Keratinocyte (primary cell): ENCODE measurements around the gene SF3B2. TPM values are rescaled to one million over a fixed set of nuclear protein-coding genes. Genes with fewer than 3 reads are reported as not detected.

Source experiments
- DNase-seq: peaks from one replicate; pipeline ENCODE4 v3.0.0-alpha.2; 2011; ENCODE audit warnings: low read depth, missing footprints, low spot score
- FAIRE-seq: peaks from 2 replicates; lab custom pipeline; 2011; peaks lifted over from hg19 to GRCh38; lab: Jason Lieb, UNC
- H2AFZ ChIP-seq: 2 replicates; pipeline ENCODE4 v1.6.0; 2012; ENCODE audit warnings: low read length, control low read depth, inconsistent platforms; ENCODE audit not compliant: control insufficient read depth
- H3K27ac ChIP-seq: 2 replicates; pipeline ENCODE4 v1.5.1; 2011; ENCODE audit warnings: low read length; ENCODE audit not compliant: control insufficient read depth, insufficient read depth
- H3K27me3 ChIP-seq: 3 replicates; pipeline ENCODE4 v1.6.0; 2011; ENCODE audit warnings: low read length; ENCODE audit not compliant: control insufficient read depth, insufficient read depth; ENCODE audit errors: extremely low read depth
- H3K36me3 ChIP-seq, 2 experiments: 2 replicates in 1 of 2; 3 replicates in 1 of 2; pipeline ENCODE4 v1.5.1; 2011; ENCODE audit warnings: low read length in 2 of 2, mild to moderate bottlenecking in 1 of 2; ENCODE audit not compliant: control insufficient read depth in 2 of 2, insufficient read depth in 2 of 2; ENCODE audit errors: extremely low read depth in 1 of 2
- H3K4me1 ChIP-seq: 3 replicates; pipeline ENCODE4 v1.5.1; 2011; ENCODE audit warnings: low read length; ENCODE audit not compliant: control insufficient read depth, insufficient read depth; ENCODE audit errors: extremely low read depth
- H3K4me2 ChIP-seq: 3 replicates; pipeline ENCODE4 v1.6.0; 2011; ENCODE audit warnings: low read depth, low read length; ENCODE audit not compliant: control insufficient read depth, insufficient read depth; ENCODE audit errors: extremely low read depth
- H3K4me3 ChIP-seq, 3 experiments: fragments of 200-600 bp in 1 of 3; sonication (generic) in 1 of 3; 2 replicates in 2 of 3; 3 replicates in 1 of 3; pipeline ENCODE4 v1.5.1; 2011 to 2016; ENCODE audit warnings: low read length in 3 of 3, mild to moderate bottlenecking in 3 of 3, control low read depth in 2 of 3, inconsistent platforms in 1 of 3, low read depth in 1 of 3, mixed read lengths in 1 of 3, mixed run types in 1 of 3, moderate library complexity in 1 of 3; ENCODE audit not compliant: control insufficient read depth in 2 of 3, insufficient read depth in 2 of 3; ENCODE audit errors: extremely low read depth in 1 of 3
- H3K79me2 ChIP-seq: 2 replicates; pipeline ENCODE4 v1.6.0; 2012; ENCODE audit warnings: low read length; ENCODE audit not compliant: control insufficient read depth, insufficient read depth
- H3K9ac ChIP-seq: 3 replicates; pipeline ENCODE4 v1.6.0; 2011; ENCODE audit warnings: low read length; ENCODE audit not compliant: control insufficient read depth, insufficient read depth; ENCODE audit errors: extremely low read depth
- H3K9me1 ChIP-seq: 3 replicates; pipeline ENCODE4 v1.6.0; 2011; ENCODE audit warnings: low read length; ENCODE audit not compliant: control insufficient read depth, insufficient read depth; ENCODE audit errors: extremely low read depth
- H3K9me3 ChIP-seq: 2 replicates; pipeline ENCODE4 v1.5.1; 2012; ENCODE audit warnings: low read depth, low read length; ENCODE audit not compliant: control insufficient read depth
- H4K20me1 ChIP-seq: 3 replicates; pipeline ENCODE4 v1.6.0; 2011; ENCODE audit warnings: low read length; ENCODE audit not compliant: control insufficient read depth, insufficient read depth; ENCODE audit errors: extremely low read depth
- EZH2 ChIP-seq: IDR thresholded peaks from one replicate; pipeline ENCODE4 v1.6.1; 2012; ENCODE audit warnings: inconsistent platforms, mild to moderate bottlenecking, low read length, moderate library complexity
- dilution Hi-C: fragments of 300-500 bp; cut with MboI; formaldehyde crosslinking; loops from one replicate; pipeline ENCODE4 v1.7.0; 2020; ENCODE audit warnings: low sequenced_read_pairs; ENCODE audit not compliant: extremely low pct_ligation_motif_present
- polyA minus RNA-seq, 3 experiments: library from RNA; depleted of rRNA, polyadenylated mRNA; stranded (reverse); fragments of >200 nt; gene quantifications; 1 replicate in 1 of 3; 2 replicates in 1 of 3; 3 replicates in 1 of 3; pipeline ENCODE4 v1.2.3, GENCODE V29; 2011
- polyA plus RNA-seq, 5 experiments: library from polyadenylated mRNA; depleted of rRNA in 3 of 5; stranded (reverse) in 3 of 5; stranded (forward) in 1 of 5; unstranded in 1 of 5; fragments of >200 nt; gene quantifications; 1 replicate in 1 of 5; 2 replicates in 3 of 5; 3 replicates in 1 of 5; pipeline versions ENCODE4 v1.2.1 to v1.2.3, GENCODE V29; 2011 to 2012; ENCODE audit warnings: missing spikeins in 2 of 5, low read depth in 1 of 5, low replicate concordance in 1 of 5
- TF ChIP-seq, protein P1 (sequence below), 3 experiments: IDR thresholded peaks in 1 of 3; conservative IDR thresholded peaks in 1 of 3; optimal IDR thresholded peaks in 1 of 3; 2 replicates in 2 of 3; 3 replicates in 1 of 3; pipeline versions ENCODE3 to v1.5.1; 2011; ENCODE audit warnings: low read length in 3 of 3, mild to moderate bottlenecking in 3 of 3, moderate library complexity in 2 of 3, control low read depth in 1 of 3, inconsistent platforms in 1 of 3; ENCODE audit not compliant: insufficient read depth in 2 of 3; ENCODE audit errors: extremely low read depth in 1 of 3

SF3B2 gene
- 41.9 to 121 TPM (median 73.0 TPM) in 3 replicates for polyA plus RNA-seq
- 344 TPM for polyA plus RNA-seq (2011; ENCODE audit: low read depth)
- polyA plus RNA-seq (2011; cell fraction: cytosol; rRNA removed), result 80.1 and 110 TPM in 2 replicates
- polyA plus RNA-seq (2011; cell fraction: nucleus; rRNA removed), result 118 TPM in 2 replicates
- 102 and 141 TPM in 2 replicates for polyA plus RNA-seq (2012; ENCODE audit: low replicate concordance)
- polyA minus RNA-seq, result 34.8 to 73.7 TPM (median 37.9 TPM) in 3 replicates
- 52.9 TPM for polyA minus RNA-seq (2011; cell fraction: cytosol; rRNA and poly(A)+ RNA removed)
- 27.6 and 43.1 TPM in 2 replicates for polyA minus RNA-seq (2011; cell fraction: nucleus; rRNA and poly(A)+ RNA removed)

GRCh38 chr11:66051766-66052663 is at the start of gene SF3B2:
TSS of gene SF3B2 (plus strand) at chr11:66052364. CDS start at chr11:66052385, 21 bp downstream.
- Histone ChIP-seq H4K20me1 (no peaks in the 10 kb centered on the region), H3K27ac (peak within 1 kb of the TSS; percentile 85), H3K9ac (peak within 1 kb of the TSS; percentile 94), H3K4me3 (peak within 1 kb of the TSS; percentile 66 to 98 (median 94)), H3K4me2 (peak within 1 kb of the TSS; percentile 90), H3K27me3 (peaks cover 4% of the 10 kb centered on the region), H3K79me2 (peaks cover 35% of the 10 kb centered on the region), H3K9me3 (no peaks in the 10 kb centered on the region), H3K36me3 (peaks cover 12 to 22% of the 10 kb centered on the region in 2 experiments), H2AFZ (peak within 1 kb of the TSS; percentile 93), H3K4me1 (peaks cover 17% of the 10 kb centered on the region), H3K9me1 (no peaks in the 10 kb centered on the region)
- FAIRE-seq, result no peak
- TF ChIP-seq, protein P1, sequence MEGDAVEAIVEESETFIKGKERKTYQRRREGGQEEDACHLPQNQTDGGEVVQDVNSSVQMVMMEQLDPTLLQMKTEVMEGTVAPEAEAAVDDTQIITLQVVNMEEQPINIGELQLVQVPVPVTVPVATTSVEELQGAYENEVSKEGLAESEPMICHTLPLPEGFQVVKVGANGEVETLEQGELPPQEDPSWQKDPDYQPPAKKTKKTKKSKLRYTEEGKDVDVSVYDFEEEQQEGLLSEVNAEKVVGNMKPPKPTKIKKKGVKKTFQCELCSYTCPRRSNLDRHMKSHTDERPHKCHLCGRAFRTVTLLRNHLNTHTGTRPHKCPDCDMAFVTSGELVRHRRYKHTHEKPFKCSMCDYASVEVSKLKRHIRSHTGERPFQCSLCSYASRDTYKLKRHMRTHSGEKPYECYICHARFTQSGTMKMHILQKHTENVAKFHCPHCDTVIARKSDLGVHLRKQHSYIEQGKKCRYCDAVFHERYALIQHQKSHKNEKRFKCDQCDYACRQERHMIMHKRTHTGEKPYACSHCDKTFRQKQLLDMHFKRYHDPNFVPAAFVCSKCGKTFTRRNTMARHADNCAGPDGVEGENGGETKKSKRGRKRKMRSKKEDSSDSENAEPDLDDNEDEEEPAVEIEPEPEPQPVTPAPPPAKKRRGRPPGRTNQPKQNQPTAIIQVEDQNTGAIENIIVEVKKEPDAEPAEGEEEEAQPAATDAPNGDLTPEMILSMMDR (optimal IDR thresholded peaks at IDR 0.05 in 1 of 3, IDR thresholded peaks at IDR 0.05 in 1 of 3, conservative IDR thresholded peaks at IDR 0.05 in 1 of 3; ENCODE audit: extremely low read depth in 1 of 3, insufficient read depth in 2 of 3, low read length in 3 of 3), result no peak
- no peak for TF ChIP-seq EZH2
- dilution Hi-C loops, result no loop called here
- peak; percentile 92 for DNase-seq

DNA sequence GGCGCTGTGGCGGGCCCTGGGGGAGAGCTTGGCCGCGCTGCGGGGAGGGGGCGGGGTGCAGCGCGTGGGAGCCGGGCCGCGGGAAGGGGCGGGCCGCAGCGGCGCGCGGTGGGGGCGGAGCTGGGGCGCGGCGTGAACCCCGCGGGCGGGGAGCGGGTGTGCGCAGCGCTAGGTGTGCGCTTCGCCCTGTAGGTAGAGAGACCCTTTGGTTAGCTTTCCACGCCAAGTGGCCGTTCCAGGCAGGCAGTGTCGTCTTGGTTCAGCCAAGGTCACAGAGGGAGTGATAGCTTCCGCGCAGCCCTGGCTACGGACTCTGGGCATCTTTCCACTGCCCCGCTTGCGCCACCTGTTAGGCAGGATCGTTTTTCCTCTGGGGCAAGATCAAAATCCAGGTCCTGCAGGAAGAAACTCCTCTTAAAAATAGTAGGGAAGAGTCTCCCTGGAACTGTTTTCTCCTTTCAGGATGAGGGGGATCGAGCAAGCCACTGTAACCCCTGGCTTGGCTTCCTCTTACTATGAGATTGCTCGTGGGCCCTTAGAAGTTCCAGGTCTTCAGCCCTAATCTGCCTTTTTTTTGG is 49.4 kb upstream of the SF3B2 start:
- TF ChIP-seq EZH2, result no peak
- TF ChIP-seq, protein P1 (optimal IDR thresholded peaks at IDR 0.05 in 1 of 3, IDR thresholded peaks at IDR 0.05 in 1 of 3, conservative IDR thresholded peaks at IDR 0.05 in 1 of 3; ENCODE audit: extremely low read depth in 1 of 3, insufficient read depth in 2 of 3, low read length in 3 of 3), result peak in 1 of 3 experiments; percentile 36
- no peak for FAIRE-seq

More for the DNA sequence above, 49.4 kb upstream of the SF3B2 start:
- H3K4me1 ChIP-seq, result peaks cover 14% of the 10 kb centered on the region
- no peaks in the 10 kb centered on the region for H3K27me3 ChIP-seq
- H2AFZ ChIP-seq, result peak overlapping the region; percentile 97
- peaks cover 47% of the 10 kb centered on the region for H3K79me2 ChIP-seq
- dilution Hi-C loops, result no loop called here
- H4K20me1 ChIP-seq, result peaks cover 4% of the 10 kb centered on the region
- H3K4me2 ChIP-seq, result peak overlapping the region; percentile 90
- no peaks in the 10 kb centered on the region for H3K9me3 ChIP-seq
- peak overlapping the region; percentile 91 for H3K27ac ChIP-seq
- peaks cover 2% of the 10 kb centered on the region for H3K9me1 ChIP-seq
- DNase-seq, result no peak
- H3K36me3 ChIP-seq, result peaks cover 25 to 28% of the 10 kb centered on the region in 2 experiments
- peak overlapping the region; percentile 92 to 100 (median 100) for H3K4me3 ChIP-seq
- peak overlapping the region; percentile 96 for H3K9ac ChIP-seq
